Activated naive CD4-positive, alpha-beta T cell treated with anti-CD3 and anti-CD28 coated beads, Interleukin-2, amount 10 ng/mL, durations not matched to agents 7 days and 5 days (primary cell): ENCODE measurements around the gene FGFR4.

Experiments used
- CTCF ChIA-PET: fragments of 350-600 bp; sonication (Branson Sonifier 250); formaldehyde crosslinking; loops from one replicate; lab custom pipeline; 2021; ENCODE audit warnings: antibody characterized with exemption; lab: Charles Lee
- DNase-seq: peaks from one replicate; pipeline ENCODE4 v3.0.0-alpha.2; 2020
- H3K27ac Mint-ChIP-seq: one replicate; pipeline ENCODE4 v1.8.0; 2021; ENCODE audit warnings: mild to moderate bottlenecking, moderate library complexity, mixed read lengths
- H3K27me3 Mint-ChIP-seq: one replicate; pipeline ENCODE4 v1.8.0; 2021; ENCODE audit warnings: mild to moderate bottlenecking, mixed read lengths
- H3K36me3 Mint-ChIP-seq: one replicate; pipeline ENCODE4 v1.8.0; 2021; ENCODE audit warnings: mixed read lengths
- H3K4me1 Mint-ChIP-seq: one replicate; pipeline ENCODE4 v1.8.0; 2021; ENCODE audit warnings: mixed read lengths
- H3K4me3 Mint-ChIP-seq: one replicate; pipeline ENCODE4 v1.8.0; 2021; ENCODE audit warnings: mild to moderate bottlenecking, moderate library complexity, mixed read lengths
- H3K9me3 Mint-ChIP-seq: one replicate; pipeline ENCODE4 v1.8.0; 2021; ENCODE audit warnings: mixed read lengths

Gene FGFR4

GRCh38 chr5:177091232-177091631 is 4.5 kb downstream of the FGFR4 start:
- peaks cover 4% of the 10 kb centered on the region for H3K4me1 Mint-ChIP-seq
- peaks cover 52% of the 10 kb centered on the region for H3K27me3 Mint-ChIP-seq
- no peaks in the 10 kb centered on the region for H3K9me3 Mint-ChIP-seq
- H3K27ac Mint-ChIP-seq, result no peak overlapping the region
- no peaks in the 10 kb centered on the region for H3K36me3 Mint-ChIP-seq
- CTCF ChIA-PET, result no interaction called here
- H3K4me3 Mint-ChIP-seq, result no peak overlapping the region
- no peak for DNase-seq

GRCh38 chr5:177092178-177093081 is 5.7 kb downstream of the FGFR4 start:
- H3K9me3 Mint-ChIP-seq, result no peaks in the 10 kb centered on the region
- H3K36me3 Mint-ChIP-seq, result no peaks in the 10 kb centered on the region
- H3K27ac Mint-ChIP-seq, result no peak overlapping the region
- H3K4me3 Mint-ChIP-seq, result no peak overlapping the region
- peaks cover 47% of the 10 kb centered on the region for H3K27me3 Mint-ChIP-seq
- DNase-seq, result no peak
- H3K4me1 Mint-ChIP-seq, result peaks cover 2% of the 10 kb centered on the region
- CTCF ChIA-PET, result no interaction called here

GRCh38 chr5:177093082-177093712 is 6.5 kb downstream of the FGFR4 start:
- Mint-ChIP-seq H3K9me3 (no peaks in the 10 kb centered on the region), H3K27ac (no peak overlapping the region), H3K27me3 (peaks cover 42% of the 10 kb centered on the region), H3K4me1 (no peaks in the 10 kb centered on the region), H3K36me3 (no peaks in the 10 kb centered on the region), H3K4me3 (no peak overlapping the region)
- CTCF ChIA-PET, result interaction anchor here (0.6 kb wide), 1 partner anchor 433 kb away, joined by 3 read pairs; no protein-coding TSS in a partner anchor
- no peak for DNase-seq

- Mint-ChIP-seq H3K27me3 (peaks cover 36% of the 10 kb centered on the region), H3K27ac (no peak overlapping the region), H3K9me3 (no peaks in the 10 kb centered on the region), H3K36me3 (no peaks in the 10 kb centered on the region), H3K4me1 (no peaks in the 10 kb centered on the region), H3K4me3 (no peak overlapping the region)
- CTCF ChIA-PET, result interaction anchor here (0.6 to 1.4 kb wide), 2 partner anchors 433 to 435 kb away, joined by 3 read pairs; no protein-coding TSS in a partner anchor
- DNase-seq, result no peak
These were observed 7.1 kb downstream of the FGFR4 start for GRCh38 chr5:177093803-177094202.

- Mint-ChIP-seq H3K4me1 (no peaks in the 10 kb centered on the region), H3K27me3 (peaks cover 35% of the 10 kb centered on the region), H3K36me3 (no peaks in the 10 kb centered on the region), H3K4me3 (no peak overlapping the region), H3K27ac (no peak overlapping the region), H3K9me3 (no peaks in the 10 kb centered on the region)
- CTCF ChIA-PET, result interaction anchor here (0.5 to 1.4 kb wide), 2 partner anchors 436 to 1171 kb away, joined by 3 read pairs; no protein-coding TSS in a partner anchor
- no peak for DNase-seq
These were observed 7.7 kb downstream of the FGFR4 start for GRCh38 chr5:177094224-177095087.

- Mint-ChIP-seq H3K27ac (no peak overlapping the region), H3K36me3 (no peaks in the 10 kb centered on the region), H3K27me3 (peaks cover 39% of the 10 kb centered on the region), H3K4me3 (no peak overlapping the region), H3K4me1 (no peaks in the 10 kb centered on the region), H3K9me3 (no peaks in the 10 kb centered on the region)
- DNase-seq, result no peak
- CTCF ChIA-PET, result interaction anchor here (1.4 kb wide), 1 partner anchor 437 kb away, joined by 3 read pairs; no protein-coding TSS in a partner anchor
These were observed 8.5 kb downstream of the FGFR4 start for GRCh38 chr5:177095088-177095669.

- no peaks in the 10 kb centered on the region for H3K9me3 Mint-ChIP-seq
- peaks cover 43% of the 10 kb centered on the region for H3K27me3 Mint-ChIP-seq
- no peaks in the 10 kb centered on the region for H3K4me1 Mint-ChIP-seq
- no peak overlapping the region for H3K27ac Mint-ChIP-seq
- no peak for DNase-seq
- no peaks in the 10 kb centered on the region for H3K36me3 Mint-ChIP-seq
- no peak overlapping the region for H3K4me3 Mint-ChIP-seq
- CTCF ChIA-PET, result interaction anchor here (0.5 kb wide), 1 partner anchor 10 kb away, joined by 3 read pairs; no protein-coding TSS in a partner anchor
These were observed 9.7 kb downstream of the FGFR4 start for GRCh38 chr5:177096162-177097015.

GRCh38 chr5:177097016-177097985 is 10.6 kb downstream of the FGFR4 start:
- Mint-ChIP-seq H3K36me3 (no peaks in the 10 kb centered on the region), H3K4me1 (no peaks in the 10 kb centered on the region), H3K27me3 (peaks cover 38% of the 10 kb centered on the region), H3K27ac (peak overlapping the region; percentile 85), H3K9me3 (no peaks in the 10 kb centered on the region), H3K4me3 (peak overlapping the region; percentile 44)
- CTCF ChIA-PET, result interaction anchor here (0.5 to 1.2 kb wide), 2 partner anchors 10 to 15 kb away, joined by 3 read pairs; no protein-coding TSS in a partner anchor
- DNase-seq, result no peak

GRCh38 chr5:177098120-177098469 is 11.4 kb downstream of the FGFR4 start:
- CTCF ChIA-PET, result interaction anchor here (1.2 to 1.4 kb wide), 2 partner anchors 14 to 15 kb away, joined by 3 read pairs; no protein-coding TSS in a partner anchor
- H3K27ac Mint-ChIP-seq, result no peak overlapping the region
- H3K4me1 Mint-ChIP-seq, result no peaks in the 10 kb centered on the region
- H3K4me3 Mint-ChIP-seq, result no peak overlapping the region
- no peaks in the 10 kb centered on the region for H3K36me3 Mint-ChIP-seq
- H3K9me3 Mint-ChIP-seq, result no peaks in the 10 kb centered on the region
- DNase-seq, result no peak
- peaks cover 43% of the 10 kb centered on the region for H3K27me3 Mint-ChIP-seq

- Mint-ChIP-seq H3K36me3 (no peaks in the 10 kb centered on the region), H3K9me3 (no peaks in the 10 kb centered on the region), H3K27me3 (peaks cover 49% of the 10 kb centered on the region), H3K4me1 (no peaks in the 10 kb centered on the region), H3K4me3 (no peak overlapping the region), H3K27ac (no peak overlapping the region)
- no peak for DNase-seq
- CTCF ChIA-PET, result interaction anchor here (1.2 to 1.4 kb wide), 2 partner anchors 14 to 15 kb away, joined by 3 read pairs; no protein-coding TSS in a partner anchor
These were observed 11.9 kb downstream of the FGFR4 start for GRCh38 chr5:177098470-177099141.

GRCh38 chr5:177099422-177100093 is 12.8 kb downstream of the FGFR4 start:
- H3K27ac Mint-ChIP-seq, result no peak overlapping the region
- no peaks in the 10 kb centered on the region for H3K9me3 Mint-ChIP-seq
- CTCF ChIA-PET, result interaction anchor here (1.4 kb wide), 1 partner anchor 14 kb away, joined by 3 read pairs; no protein-coding TSS in a partner anchor

More at GRCh38 chr5:177099422-177100093, 12.8 kb downstream of the FGFR4 start:
- Mint-ChIP-seq H3K4me1 (no peaks in the 10 kb centered on the region), H3K27me3 (peaks cover 53% of the 10 kb centered on the region), H3K4me3 (no peak overlapping the region), H3K36me3 (no peaks in the 10 kb centered on the region)
- no peak for DNase-seq
